Measurements from ENCODE around the gene MYO1F. TPM values are rescaled to one million over a fixed set of nuclear protein-coding genes. Genes with fewer than 3 reads are reported as not detected.

MYO1F gene
- total and polyA plus RNA-seq, 2 of the 13 experiments (the other 11 are each of a cell fraction or from before 2014, with no cell fraction given), result 0.09 to 0.13 TPM

GRCh38 chr19:8513687-8514504 lies 63.3 kb downstream of the MYO1F start, which contains the start of gene ZNF414 (continued):
- TF ChIP-seq ETV5 (CRISPR knock-in tag; IDR thresholded peaks at IDR 0.05; ENCODE audit: borderline replicate concordance) (peak; percentile 57; the same call in 1 of the 2 replicates), RARG (CRISPR knock-in tag; IDR thresholded peaks at IDR 0.05; ENCODE audit: low read depth) (no peak), AHDC1 (CRISPR knock-in tag; IDR thresholded peaks at IDR 0.05; ENCODE audit: borderline replicate concordance) (no peak), RFXANK (CRISPR knock-in tag; IDR thresholded peaks at IDR 0.05) (no peak), KLF15 (CRISPR knock-in tag; IDR thresholded peaks at IDR 0.05; ENCODE audit: borderline replicate concordance) (0 out of 2 replicates have a peak, but pooled peaks have one; percentile 22), FOXO4 (CRISPR knock-in tag; conservative IDR thresholded peaks at IDR 0.05) (no peak), ZNF160 (CRISPR knock-in tag; IDR thresholded peaks at IDR 0.05) (peak; percentile 83; the same call in 1 of the 2 replicates), U2AF2 (IDR thresholded peaks at IDR 0.05; ENCODE audit: low read depth, low read length) (no peak), ZNF652 (CRISPR knock-in tag; IDR thresholded peaks at IDR 0.05; ENCODE audit: borderline replicate concordance, low read depth) (no peak), ZSCAN12 (CRISPR knock-in tag; IDR thresholded peaks at IDR 0.05) (peak; percentile 74; the same call in 1 of the 2 replicates), ZNF484 (CRISPR knock-in tag; IDR thresholded peaks at IDR 0.05; ENCODE audit: borderline replicate concordance, low read depth) (no peak), CBX5 (CRISPR knock-in tag; IDR thresholded peaks at IDR 0.05; ENCODE audit: borderline replicate concordance) (0 out of 2 replicates have a peak, but pooled peaks have one; percentile 40), GTF2F1 (IDR thresholded peaks at IDR 0.05; ENCODE audit: low read length) (no peak), AFF4 (CRISPR knock-in tag; IDR thresholded peaks at IDR 0.05) (no peak), ZNF788 (CRISPR knock-in tag; IDR thresholded peaks at IDR 0.05; ENCODE audit: borderline replicate concordance) (no peak), MAFG (CRISPR knock-in tag; IDR thresholded peaks at IDR 0.05) (no peak), KAT8 (CRISPR knock-in tag; IDR thresholded peaks at IDR 0.05) (peak; percentile 79), ZNF75D (CRISPR knock-in tag; IDR thresholded peaks at IDR 0.05; ENCODE audit: borderline replicate concordance) (no peak), ZNF124 (CRISPR knock-in tag; IDR thresholded peaks at IDR 0.05) (no peak)

All from HepG2 (cell line).